IMR-90 (cell line): ENCODE results near the gene OPCML. TPM values are rescaled to one million over a fixed set of nuclear protein-coding genes. Genes with fewer than 3 reads are reported as not detected.

Source experiments
- ATAC-seq: fragments of 200-7000 bp; cut with Tn5 transposase; 2 replicates; pipeline ENCODE4 v1.9.1; 2020; ENCODE audit warnings: low read depth, mild to moderate bottlenecking, moderate library complexity
- BruUV-seq: library from RNA; stranded (reverse); fragments of 400-500 nt; replicated peaks from 2 replicates; lab custom pipeline; 2021; lab: Mats Ljungman, UMichigan
- CTCF ChIA-PET: fragments of 300-600 bp; formaldehyde crosslinking; extraction: SDS; loops from one replicate; lab custom pipeline; 2021; ENCODE audit warnings: antibody characterized with exemption; lab: Yijun Ruan, JAX
- POLR2A ChIA-PET: fragments of 300-600 bp; sonication (Branson Sonifier 250); formaldehyde crosslinking; loops from one replicate; lab custom pipeline; 2022; ENCODE audit warnings: antibody characterized with exemption; ENCODE audit not compliant: unreplicated experiment; lab: Charles Lee
- DNase-seq: peaks from one replicate; pipeline ENCODE4 v3.0.0; 2013
- H2AFZ ChIP-seq: replicated peaks from 2 replicates; pipeline ENCODE3; 2013; ENCODE audit warnings: low read length, mild to moderate bottlenecking; ENCODE audit not compliant: poor library complexity
- H2AK5ac ChIP-seq: 2 replicates; pipeline ENCODE4 v1.6.1; 2013; ENCODE audit warnings: low read depth, low read length, inconsistent platforms
- H2AK9ac ChIP-seq: replicated peaks from 2 replicates; pipeline ENCODE3; 2013; ENCODE audit warnings: mild to moderate bottlenecking, low read depth, low read length, moderate library complexity; ENCODE audit not compliant: poor library complexity
- H2BK120ac ChIP-seq: 2 replicates; pipeline ENCODE4 v1.6.1; 2013; ENCODE audit warnings: low read depth, low read length, inconsistent platforms
- H2BK15ac ChIP-seq: 3 replicates; pipeline ENCODE4 v1.6.1; 2013; ENCODE audit warnings: low read depth, low read length, inconsistent platforms
- H2BK20ac ChIP-seq: 2 replicates; pipeline ENCODE4 v1.6.1; 2013; ENCODE audit warnings: low read depth, mild to moderate bottlenecking, inconsistent platforms, low read length, moderate library complexity
- H2BK5ac ChIP-seq: 2 replicates; pipeline ENCODE4 v1.6.1; 2013; ENCODE audit warnings: mild to moderate bottlenecking, low read depth, low read length, inconsistent platforms; ENCODE audit not compliant: poor library complexity, severe bottlenecking
- H3K14ac ChIP-seq: replicated peaks from 2 replicates; pipeline ENCODE4 v1.6.1; 2013; ENCODE audit warnings: low read depth, low read length, inconsistent platforms
- H3K18ac ChIP-seq: 2 replicates; pipeline ENCODE4 v1.6.1; 2013; ENCODE audit warnings: low read depth, low read length, control low read depth
- H3K23ac ChIP-seq: 2 replicates; pipeline ENCODE4 v1.6.1; 2013; ENCODE audit warnings: low read depth, low read length, inconsistent platforms
- H3K27ac ChIP-seq: 2 replicates; pipeline ENCODE4 v1.5.1; 2013; ENCODE audit warnings: mild to moderate bottlenecking, control low read depth, low read length; ENCODE audit not compliant: insufficient read depth
- H3K27me3 ChIP-seq: 2 replicates; pipeline ENCODE4 v1.6.1; 2013; ENCODE audit warnings: low read length; ENCODE audit not compliant: control insufficient read depth, insufficient read depth
- H3K36me3 ChIP-seq: 2 replicates; pipeline ENCODE4 v1.6.1; 2013; ENCODE audit warnings: low read length, mixed read lengths; ENCODE audit not compliant: control insufficient read depth, insufficient read depth
- H3K4ac ChIP-seq: 2 replicates; pipeline ENCODE4 v1.6.1; 2013; ENCODE audit warnings: low read depth, low read length, inconsistent platforms
- H3K4me1 ChIP-seq: 2 replicates; pipeline ENCODE4 v1.6.1; 2013; ENCODE audit warnings: low read length, mixed read lengths; ENCODE audit not compliant: control insufficient read depth, insufficient read depth
- H3K4me2 ChIP-seq: 2 replicates; pipeline ENCODE4 v1.6.1; 2013; ENCODE audit warnings: low read depth, mild to moderate bottlenecking, control low read depth, low read length, moderate library complexity
- H3K4me3 ChIP-seq: 2 replicates; pipeline ENCODE4 v1.5.1; 2013; ENCODE audit warnings: low read depth, mild to moderate bottlenecking, control low read depth, low read length, moderate library complexity; ENCODE audit not compliant: insufficient read depth
- H3K56ac ChIP-seq: 2 replicates; pipeline ENCODE4 v1.6.1; 2013; ENCODE audit warnings: low read length, inconsistent platforms; ENCODE audit not compliant: insufficient read depth; ENCODE audit errors: extremely low read depth
- H3K79me1 ChIP-seq, 2 experiments: 2 replicates each; pipeline ENCODE4 v1.6.1; 2013; ENCODE audit warnings: low read length in 2 of 2, inconsistent platforms in 1 of 2, low read depth in 1 of 2
- H3K9ac ChIP-seq: 2 replicates; pipeline ENCODE4 v1.6.1; 2013; ENCODE audit warnings: low read depth, low read length, control low read depth
- H3K9me1 ChIP-seq: 2 replicates; pipeline ENCODE4 v1.6.1; 2013; ENCODE audit warnings: low read length, inconsistent platforms; ENCODE audit not compliant: insufficient read depth
- H3K9me3 ChIP-seq: 2 replicates; pipeline ENCODE4 v1.6.1; 2013; ENCODE audit warnings: low read length; ENCODE audit not compliant: control insufficient read depth, insufficient read depth
- H4K20me1 ChIP-seq: 2 replicates; pipeline ENCODE4 v1.6.1; 2013; ENCODE audit warnings: low read length, inconsistent platforms; ENCODE audit not compliant: insufficient read depth
- H4K5ac ChIP-seq: 2 replicates; pipeline ENCODE4 v1.6.1; 2013; ENCODE audit warnings: mild to moderate bottlenecking, low read depth, low read length, control low read depth
- H4K8ac ChIP-seq, 2 experiments: 2 replicates each; pipeline ENCODE4 v1.6.1; 2013; ENCODE audit warnings: low read depth in 2 of 2, low read length in 2 of 2, control low read depth in 1 of 2, inconsistent platforms in 1 of 2
- H4K91ac ChIP-seq: 2 replicates; pipeline ENCODE4 v1.6.1; 2013; ENCODE audit warnings: low read depth, low read length, inconsistent platforms; ENCODE audit not compliant: insufficient read depth
- CEBPB ChIP-seq: IDR thresholded peaks from 2 replicates; pipeline ENCODE4 v1.6.1; 2012; ENCODE audit warnings: low read depth, low read length, improper control_type of control experiment
- CHD1 ChIP-seq: IDR thresholded peaks from 2 replicates; pipeline ENCODE4 v1.6.1; 2012; ENCODE audit warnings: low read depth, low read length, improper control_type of control experiment
- ELK1 ChIP-seq: fragments of 150-350 bp; IDR thresholded peaks from 2 replicates; pipeline ENCODE4 v1.6.1; 2016; ENCODE audit warnings: low read depth, mild to moderate bottlenecking, low read length, moderate library complexity, borderline replicate concordance
- FOS ChIP-seq: fragments of 150-350 bp; IDR thresholded peaks from 2 replicates; pipeline ENCODE4 v1.6.1; 2016; ENCODE audit warnings: low read depth, low read length
- MAFK ChIP-seq: IDR thresholded peaks from 2 replicates; pipeline ENCODE4 v1.6.1; 2012; ENCODE audit warnings: low read depth, low read length, improper control_type of control experiment
- MAZ ChIP-seq: IDR thresholded peaks from 2 replicates; pipeline ENCODE4 v1.6.1; 2012; ENCODE audit warnings: low read depth, mild to moderate bottlenecking, low read length, improper control_type of control experiment, moderate library complexity, borderline replicate concordance
- NFE2L2 ChIP-seq: fragments of 150-350 bp; IDR thresholded peaks from 2 replicates; pipeline ENCODE4 v1.6.1; 2016; ENCODE audit warnings: low read depth, mild to moderate bottlenecking, low read length
- POLR2A ChIP-seq: IDR thresholded peaks from 2 replicates; pipeline ENCODE4 v1.6.1; 2012; ENCODE audit warnings: mild to moderate bottlenecking, low read depth, low read length
- RAD21 ChIP-seq: IDR thresholded peaks from 2 replicates; pipeline ENCODE4 v1.6.1; 2012; ENCODE audit warnings: low read length, improper control_type of control experiment
- RFX5 ChIP-seq: IDR thresholded peaks from 2 replicates; pipeline ENCODE4 v1.8.0; 2012; ENCODE audit warnings: low read depth, mild to moderate bottlenecking, low read length, moderate library complexity
- USF2 ChIP-seq: fragments of 150-350 bp; IDR thresholded peaks from 2 replicates; pipeline ENCODE4 v1.6.1; 2017; ENCODE audit warnings: mild to moderate bottlenecking, antibody characterized with exemption, low read length, low read depth
- WGBS, 2 experiments: methylation state at CpG; one replicate each; pipeline versions ENCODE4 v1.1.5 to v1.1.7; 2013; ENCODE audit warnings: missing lambda C conversion rate in 2 of 2; ENCODE audit not compliant: insufficient read length in 1 of 2; ENCODE audit errors: extremely low coverage in 2 of 2; 5-methylcytosine and 5-hydroxymethylcytosine counted together
- dilution Hi-C: fragments of 300-500 bp; cut with HindIII; formaldehyde crosslinking; loops from one replicate; pipeline ENCODE4 v1.14.3; 2018; ENCODE audit warnings: low sequenced_read_pairs; ENCODE audit not compliant: unreplicated experiment
- in situ Hi-C: fragments of 300-500 bp; cut with MboI; formaldehyde crosslinking; loops from 3 replicates; pipeline ENCODE4 v1.14.3; 2019; ENCODE audit warnings: low sequenced_read_pairs, inconsistent platforms, mixed read lengths
- intact Hi-C: fragments of 100-400 bp; cut with micrococcal nuclease; formaldehyde crosslinking; loops from 2 replicates; pipeline ENCODE4 v1.10.0; 2022
- polyA plus RNA-seq, 3 experiments: library from polyadenylated mRNA; depleted of rRNA; stranded (reverse); fragments of >200 nt; gene quantifications; 2 replicates each; pipeline ENCODE4 v1.2.3, GENCODE V29; 2012; ENCODE audit warnings: low replicate concordance in 1 of 3
- total RNA-seq: library from RNA; depleted of rRNA; stranded (reverse); fragments of >200 nt; gene quantifications from 2 replicates; pipeline ENCODE4 v1.2.3, GENCODE V29; 2012

Gene OPCML
- total and polyA plus RNA-seq, 2 of the 4 experiments (the other 2 are of a cell fraction), result under 0.01 to 2.6 TPM

GRCh38 chr11:133215596-133216230 lies 316.6 kb downstream of the OPCML start:
- Histone ChIP-seq H2AFZ (no peak overlapping the region), H3K9ac (no peak overlapping the region), H2BK5ac (no peak overlapping the region), H4K20me1 (no peaks in the 10 kb centered on the region), H3K9me3 (peaks cover 35% of the 10 kb centered on the region), H3K56ac (no peak overlapping the region), H2BK120ac (no peak overlapping the region), H2AK9ac (no peak overlapping the region), H3K9me1 (no peaks in the 10 kb centered on the region), H2AK5ac (no peak overlapping the region), H4K8ac (no peak overlapping the region), H4K91ac (no peak overlapping the region), H3K79me1 (no peaks in the 10 kb centered on the region), H3K36me3 (no peaks in the 10 kb centered on the region), H3K4ac (no peak overlapping the region), H3K14ac (no peak overlapping the region), H4K5ac (no peak overlapping the region), H3K18ac (no peak overlapping the region), H3K23ac (no peak overlapping the region), H2BK15ac (no peak overlapping the region), H3K4me3 (no peak overlapping the region), H2BK20ac (no peak overlapping the region), H3K27ac (no peak overlapping the region), H3K4me2 (no peak overlapping the region), H3K27me3 (no peaks in the 10 kb centered on the region), H3K4me1 (no peaks in the 10 kb centered on the region)
- in situ Hi-C loops (no loop called here), intact Hi-C loops (no loop called here), dilution Hi-C loops (no loop called here)
- POLR2A ChIA-PET, result no interaction called here
- WGBS, 2 experiments, result no CpG with 5 or more reads among the region's 10 CpGs
- CTCF ChIA-PET, result no interaction called here
- BruUV-seq, result no TSS peak
- DNase-seq (no peak), ATAC-seq (no peak)
- no peak for TF ChIP-seq MAFK
- no peak for TF ChIP-seq USF2
- TF ChIP-seq POLR2A, result no peak
- TF ChIP-seq NFE2L2, result no peak
- TF ChIP-seq CEBPB, result no peak
- TF ChIP-seq RFX5, result no peak
- TF ChIP-seq FOS, result no peak
- no peak for TF ChIP-seq RAD21
- TF ChIP-seq ELK1, result no peak
- no peak for TF ChIP-seq MAZ
- TF ChIP-seq CHD1, result no peak
